Osteoblast (primary cell): ENCODE data around the gene CNNM3. TPM values are rescaled to one million over a fixed set of nuclear protein-coding genes. Genes with fewer than 3 reads are reported as not detected.
A peak's percentile ranks its signal among the peaks of the same experiment; 100 is the strongest.

ENCODE experiments used
- DNase-seq: peaks from one replicate; pipeline ENCODE4 v3.0.0; 2011; ENCODE audit warnings: low spot score, mixed read lengths; ENCODE audit not compliant: insufficient read length; ENCODE audit errors: missing footprints
- H2AFZ ChIP-seq: 2 replicates; pipeline ENCODE4 v1.6.0; 2011; ENCODE audit warnings: mild to moderate bottlenecking, low read length
- H3K27ac ChIP-seq: 2 replicates; pipeline ENCODE4 v1.5.1; 2011; ENCODE audit warnings: mild to moderate bottlenecking, low read depth, low read length, moderate library complexity
- H3K27me3 ChIP-seq: 2 replicates; pipeline ENCODE4 v1.6.0; 2012; ENCODE audit warnings: mild to moderate bottlenecking, control low read depth, inconsistent platforms, low read length, moderate library complexity; ENCODE audit not compliant: insufficient read depth
- H3K36me3 ChIP-seq: 2 replicates; pipeline ENCODE4 v1.5.1; 2011; ENCODE audit warnings: mild to moderate bottlenecking, low read length, control low read depth, moderate library complexity; ENCODE audit not compliant: insufficient read depth
- H3K4me1 ChIP-seq: 2 replicates; pipeline ENCODE4 v1.5.1; 2011; ENCODE audit warnings: mild to moderate bottlenecking, low read length, control low read depth, moderate library complexity; ENCODE audit not compliant: insufficient read depth
- H3K4me2 ChIP-seq: 2 replicates; pipeline ENCODE4 v1.6.0; 2011; ENCODE audit warnings: mild to moderate bottlenecking, low read length; ENCODE audit not compliant: insufficient read depth
- H3K4me3 ChIP-seq: fragments of 200-600 bp; sonication (generic); 3 replicates; pipeline ENCODE4 v1.5.1; 2012; ENCODE audit warnings: mild to moderate bottlenecking, low read length, inconsistent platforms; ENCODE audit not compliant: insufficient read depth
- H3K79me2 ChIP-seq: 2 replicates; pipeline ENCODE4 v1.6.0; 2012; ENCODE audit warnings: mild to moderate bottlenecking, low read length, control low read depth, inconsistent platforms; ENCODE audit not compliant: insufficient read depth
- H3K9me3 ChIP-seq: 2 replicates; pipeline ENCODE4 v1.5.1; 2011; ENCODE audit warnings: low read depth, low read length, control low read depth
- H4K20me1 ChIP-seq: 2 replicates; pipeline ENCODE4 v1.6.0; 2012; ENCODE audit warnings: mild to moderate bottlenecking, low read length, control low read depth; ENCODE audit not compliant: insufficient read depth
- CTCF ChIP-seq: IDR thresholded peaks from 2 replicates; pipeline ENCODE4 v1.5.1; 2011; ENCODE audit warnings: mild to moderate bottlenecking, low read depth, low read length, moderate library complexity; ENCODE audit errors: extremely low read depth
- total RNA-seq: library from RNA; depleted of rRNA; stranded (reverse); fragments of >200 nt; gene quantifications from 2 replicates; pipeline ENCODE4 v1.2.3, GENCODE V29; 2012

Gene CNNM3
- total RNA-seq, 1 donor, result 8.7 TPM

GRCh38 chr2:96819128-96819875 is 3.2 kb downstream of the CNNM3 start:
- no peaks in the 10 kb centered on the region for H3K27me3 ChIP-seq
- H3K4me3 ChIP-seq, result no peak overlapping the region
- DNase-seq, result no peak
- H3K9me3 ChIP-seq, result no peaks in the 10 kb centered on the region
- H3K4me2 ChIP-seq, result no peak overlapping the region
- H3K36me3 ChIP-seq, result no peaks in the 10 kb centered on the region
- TF ChIP-seq CTCF, result no peak
- H3K4me1 ChIP-seq, result peaks cover 17% of the 10 kb centered on the region
- H4K20me1 ChIP-seq, result peaks cover 38% of the 10 kb centered on the region
- H3K79me2 ChIP-seq, result peaks cover 13% of the 10 kb centered on the region
- no peak overlapping the region for H2AFZ ChIP-seq
- no peak overlapping the region for H3K27ac ChIP-seq

GRCh38 chr2:96819876-96820511 is 3.9 kb downstream of the CNNM3 start:
- Histone ChIP-seq H3K4me2 (no peak overlapping the region), H3K9me3 (no peaks in the 10 kb centered on the region), H3K36me3 (no peaks in the 10 kb centered on the region), H3K27ac (no peak overlapping the region), H3K4me1 (peaks cover 16% of the 10 kb centered on the region), H4K20me1 (peaks cover 38% of the 10 kb centered on the region), H2AFZ (no peak overlapping the region), H3K4me3 (no peak overlapping the region), H3K27me3 (no peaks in the 10 kb centered on the region), H3K79me2 (peaks cover 13% of the 10 kb centered on the region)
- DNase-seq, result peak; percentile 55
- TF ChIP-seq CTCF, result no peak

GRCh38 chr2:96821113-96821675 is 5.1 kb downstream of the CNNM3 start:
- no peak for DNase-seq
- H3K79me2 ChIP-seq, result peaks cover 13% of the 10 kb centered on the region
- H2AFZ ChIP-seq, result no peak overlapping the region
- H3K9me3 ChIP-seq, result no peaks in the 10 kb centered on the region
- H3K36me3 ChIP-seq, result peaks cover 2% of the 10 kb centered on the region
- no peak overlapping the region for H3K27ac ChIP-seq
- peaks cover 10% of the 10 kb centered on the region for H3K4me1 ChIP-seq
- TF ChIP-seq CTCF, result no peak
- no peaks in the 10 kb centered on the region for H3K27me3 ChIP-seq
- H3K4me2 ChIP-seq, result no peak overlapping the region
- H3K4me3 ChIP-seq, result no peak overlapping the region
- H4K20me1 ChIP-seq, result peaks cover 38% of the 10 kb centered on the region

GRCh38 chr2:96822786-96823185 is 6.7 kb downstream of the CNNM3 start:
- Histone ChIP-seq H3K4me1 (peaks cover 2% of the 10 kb centered on the region), H3K36me3 (peaks cover 3% of the 10 kb centered on the region), H3K4me2 (no peak overlapping the region), H3K27ac (no peak overlapping the region), H3K79me2 (peaks cover 8% of the 10 kb centered on the region), H3K27me3 (no peaks in the 10 kb centered on the region), H2AFZ (no peak overlapping the region), H3K4me3 (no peak overlapping the region), H4K20me1 (peaks cover 30% of the 10 kb centered on the region), H3K9me3 (no peaks in the 10 kb centered on the region)
- no peak for TF ChIP-seq CTCF
- no peak for DNase-seq
